Measurements from ENCODE around the gene SEPTIN2.

SEPTIN2 gene

DNA sequence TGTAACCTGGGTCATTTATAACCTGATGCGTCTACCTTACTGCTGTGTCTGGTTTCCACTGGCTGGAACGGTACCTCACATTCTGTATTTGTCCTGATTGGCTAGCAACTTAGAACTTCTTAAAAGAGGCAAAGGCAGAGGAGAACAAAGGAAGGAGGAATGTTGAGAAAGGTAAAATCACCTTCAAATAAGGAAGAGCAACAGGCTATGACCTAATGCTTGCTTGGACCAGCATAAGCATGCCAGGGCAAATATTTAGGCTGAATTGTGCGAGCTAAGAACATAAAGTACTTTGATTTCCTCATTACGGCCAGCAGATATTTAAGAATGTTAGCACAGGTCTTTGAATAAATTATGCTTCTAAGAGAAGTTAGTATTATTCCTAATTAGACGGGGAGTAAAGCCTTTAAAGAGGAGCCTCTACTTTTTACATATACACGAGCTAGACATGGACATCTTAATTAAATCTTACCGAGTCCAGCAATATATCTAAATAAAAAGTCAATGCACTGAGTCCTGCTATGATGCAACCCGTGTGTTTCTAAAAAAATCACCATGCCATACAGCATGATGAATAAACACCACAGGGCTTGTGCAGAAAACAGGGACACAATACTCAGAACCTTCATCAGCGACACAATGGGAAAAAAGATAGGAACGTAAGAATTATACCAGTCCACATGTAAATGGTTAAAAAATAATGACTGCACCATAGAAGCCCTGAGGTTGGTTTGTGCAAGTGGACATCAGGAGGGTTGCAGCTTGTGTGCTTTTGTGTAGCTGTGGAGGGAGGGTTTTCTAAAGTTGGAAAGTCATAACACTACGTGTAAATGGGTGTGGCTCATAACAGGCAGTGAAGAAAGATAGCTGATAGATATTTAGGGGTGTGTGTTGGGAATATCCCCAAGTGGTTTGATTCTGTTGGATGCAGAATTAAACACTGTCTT lies 14.2 kb downstream of the SEPTIN2 start:
- Histone ChIP-seq H3K9me3 (ENCODE audit: low read length) (no peaks in the 10 kb centered on the region), H3K4me1 (ENCODE audit: insufficient read depth, low read length) (no peaks in the 10 kb centered on the region), H3K4me3 (ENCODE audit: low read length) (no peak overlapping the region), H3K36me3 (ENCODE audit: insufficient read depth, low read length) (peaks cover 86% of the 10 kb centered on the region), H3K27me3 (ENCODE audit: insufficient read depth, low read length) (no peaks in the 10 kb centered on the region), H2AFZ (ENCODE audit: low read depth, low read length) (no peak overlapping the region)

DNA sequence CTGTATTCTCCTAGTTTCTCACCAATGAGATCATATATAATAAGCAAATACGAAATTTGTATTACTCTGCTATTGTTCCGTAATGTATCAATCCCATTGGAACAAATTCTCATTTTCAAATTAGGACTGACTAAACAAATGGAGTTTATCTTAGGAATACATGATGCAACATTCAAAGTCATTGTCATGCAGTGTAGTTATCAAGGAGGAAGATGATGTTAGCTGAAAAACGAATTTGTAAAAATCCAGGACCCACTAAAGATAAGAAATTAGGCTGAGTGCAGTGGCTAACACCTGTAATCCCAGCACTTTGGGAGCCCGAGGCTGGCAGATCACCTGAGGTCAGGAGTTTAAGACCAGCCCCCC lies 14.9 kb downstream of the SEPTIN2 start:
- H3K4me1 ChIP-seq (ENCODE audit: insufficient read depth, low read length) = no peaks in the 10 kb centered on the region
- no peaks in the 10 kb centered on the region for H3K9me3 ChIP-seq (ENCODE audit: low read length)
- no peak overlapping the region for H2AFZ ChIP-seq (ENCODE audit: low read depth, low read length)
- no peak overlapping the region for H3K4me3 ChIP-seq (ENCODE audit: low read length)
- H3K27me3 ChIP-seq (ENCODE audit: insufficient read depth, low read length) = no peaks in the 10 kb centered on the region
- H3K36me3 ChIP-seq (ENCODE audit: insufficient read depth, low read length) = peaks cover 86% of the 10 kb centered on the region

DNA sequence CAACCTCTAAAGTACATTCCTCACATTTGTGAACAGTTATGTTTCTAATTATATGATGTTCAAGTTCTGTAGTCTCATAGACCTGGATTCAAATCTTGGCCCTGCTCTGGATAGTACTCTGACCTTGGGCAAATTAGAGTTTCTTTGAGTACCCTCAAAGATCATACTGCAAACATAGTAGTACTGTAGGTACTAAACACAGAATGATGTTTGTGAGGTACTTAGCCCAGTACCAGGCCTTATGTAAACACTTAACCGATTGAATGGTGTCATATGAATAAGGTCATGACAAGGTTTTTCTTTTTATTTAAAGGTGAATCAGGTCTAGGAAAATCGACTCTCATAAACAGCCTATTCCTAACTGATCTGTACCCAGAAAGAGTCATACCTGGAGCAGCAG lies 19.1 kb downstream of the SEPTIN2 start:
- peaks cover 85% of the 10 kb centered on the region for H3K36me3 ChIP-seq (ENCODE audit: insufficient read depth, low read length)
- H3K9me3 ChIP-seq (ENCODE audit: low read length) = no peaks in the 10 kb centered on the region
- no peaks in the 10 kb centered on the region for H3K27me3 ChIP-seq (ENCODE audit: insufficient read depth, low read length)
- H3K4me1 ChIP-seq (ENCODE audit: insufficient read depth, low read length) = peaks cover 4% of the 10 kb centered on the region
- no peak overlapping the region for H2AFZ ChIP-seq (ENCODE audit: low read depth, low read length)
- no peak overlapping the region for H3K4me3 ChIP-seq (ENCODE audit: low read length)

DNA sequence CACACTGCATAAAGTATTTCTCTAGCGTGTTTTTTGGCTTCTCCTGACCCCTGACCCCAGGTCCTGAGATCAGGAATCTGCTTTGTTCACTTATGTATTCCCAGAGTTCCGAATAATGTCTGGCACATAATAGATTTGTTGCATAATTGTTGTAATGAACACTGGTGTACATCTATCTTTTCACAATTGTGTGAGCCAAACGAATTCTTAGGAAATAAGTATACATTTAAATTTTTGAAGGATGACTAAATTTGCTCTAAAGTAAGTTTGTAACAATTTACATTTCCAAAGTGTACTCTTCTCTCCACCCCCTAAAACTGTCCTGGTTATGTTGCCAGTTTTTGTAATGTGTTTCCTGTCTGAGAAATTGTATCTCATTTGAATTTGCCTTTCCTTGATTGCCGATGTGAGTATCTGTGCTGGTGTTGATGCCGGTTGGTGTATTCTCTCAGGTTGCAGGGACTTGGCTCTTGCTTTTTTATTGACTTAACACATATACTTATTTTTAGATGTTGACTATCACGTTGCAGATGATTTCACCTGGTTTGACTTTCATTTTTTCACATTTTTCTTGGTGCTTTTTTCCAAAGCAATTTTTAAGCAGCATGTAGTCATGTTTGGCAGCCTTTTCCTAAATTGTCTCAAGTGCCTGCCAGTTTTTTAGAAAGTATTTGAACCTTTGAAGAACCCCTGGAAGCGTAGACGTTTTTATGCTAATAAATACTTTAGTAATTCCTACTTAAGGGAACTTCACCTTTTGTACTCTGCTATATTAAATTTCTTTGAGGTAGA lies 24.3 kb downstream of the SEPTIN2 start:
- no peaks in the 10 kb centered on the region for H3K9me3 ChIP-seq (ENCODE audit: low read length)
- H3K4me3 ChIP-seq (ENCODE audit: low read length) = no peak overlapping the region
- peaks cover 91% of the 10 kb centered on the region for H3K36me3 ChIP-seq (ENCODE audit: insufficient read depth, low read length)
- H3K27me3 ChIP-seq (ENCODE audit: insufficient read depth, low read length) = no peaks in the 10 kb centered on the region
- peaks cover 4% of the 10 kb centered on the region for H3K4me1 ChIP-seq (ENCODE audit: insufficient read depth, low read length)
- H2AFZ ChIP-seq (ENCODE audit: low read depth, low read length) = no peak overlapping the region

DNA sequence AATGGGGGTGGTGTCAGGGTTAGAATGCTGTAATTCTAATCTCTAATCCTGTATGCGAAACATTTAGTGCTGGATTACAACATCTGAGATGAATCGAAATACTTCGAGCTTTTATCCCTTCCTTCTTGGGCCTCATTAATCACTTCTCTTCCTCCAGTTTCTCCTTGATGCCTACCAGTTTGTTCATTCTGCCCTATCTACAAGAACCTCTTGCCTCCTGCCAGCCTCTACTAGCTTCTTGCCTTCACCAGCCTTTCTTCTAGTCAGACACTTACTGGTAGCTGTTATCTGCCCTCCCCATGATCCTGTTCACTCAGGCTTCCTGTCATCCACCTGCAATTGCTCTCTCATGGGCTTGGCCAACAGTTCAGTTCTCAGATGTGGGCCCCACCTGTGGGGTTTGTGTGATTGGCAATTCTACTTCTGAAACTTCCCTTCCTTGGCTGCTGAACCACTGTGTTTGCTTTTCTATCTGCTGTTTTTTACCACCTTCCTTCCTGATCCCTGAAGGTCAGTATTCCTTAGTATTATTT lies 25.0 kb downstream of the SEPTIN2 start:
- Histone ChIP-seq H3K9me3 (ENCODE audit: low read length) (no peaks in the 10 kb centered on the region), H2AFZ (ENCODE audit: low read depth, low read length) (no peak overlapping the region), H3K4me3 (ENCODE audit: low read length) (no peak overlapping the region), H3K36me3 (ENCODE audit: insufficient read depth, low read length) (peaks cover 91% of the 10 kb centered on the region), H3K4me1 (ENCODE audit: insufficient read depth, low read length) (peaks cover 4% of the 10 kb centered on the region), H3K27me3 (ENCODE audit: insufficient read depth, low read length) (no peaks in the 10 kb centered on the region)

DNA sequence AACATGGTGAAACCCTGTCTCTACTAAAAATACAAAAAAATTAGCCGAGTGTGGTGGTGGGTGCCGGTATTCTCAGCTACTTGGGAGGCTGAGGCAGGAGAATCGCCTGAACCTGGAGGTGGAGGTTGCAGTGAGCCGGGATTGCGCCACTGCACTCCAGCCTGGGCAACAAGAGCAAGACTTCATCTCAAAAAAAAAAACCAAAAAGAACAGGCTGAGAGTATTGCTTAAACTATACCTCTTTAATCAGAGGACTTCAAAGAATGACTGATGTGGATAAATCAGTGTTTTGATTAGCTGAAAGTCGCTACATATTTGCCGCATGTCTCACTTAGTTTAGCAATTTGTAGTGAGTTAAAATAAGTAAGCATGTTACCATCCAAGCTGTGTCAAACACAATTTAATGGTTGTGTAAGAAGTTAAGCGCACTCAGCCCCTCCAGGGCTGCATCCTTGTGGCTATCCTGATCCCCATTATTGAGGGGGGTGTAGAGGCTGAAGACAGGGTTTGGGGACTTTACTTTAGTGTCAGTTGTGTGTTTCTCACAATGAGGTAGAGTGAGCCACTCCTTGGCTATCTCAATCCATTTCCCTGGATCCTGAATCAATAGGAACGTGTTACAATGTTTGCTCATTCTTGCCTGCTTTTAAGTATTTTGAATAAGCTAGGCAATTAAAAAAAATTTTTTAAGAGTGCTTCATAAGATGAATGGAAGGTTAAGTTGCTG lies 29.4 kb downstream of the SEPTIN2 start:
- no peaks in the 10 kb centered on the region for H3K27me3 ChIP-seq (ENCODE audit: insufficient read depth, low read length)
- H3K4me3 ChIP-seq (ENCODE audit: low read length) = no peak overlapping the region
- no peaks in the 10 kb centered on the region for H3K9me3 ChIP-seq (ENCODE audit: low read length)
- H3K36me3 ChIP-seq (ENCODE audit: insufficient read depth, low read length) = peaks cover 96% of the 10 kb centered on the region
- no peak overlapping the region for H2AFZ ChIP-seq (ENCODE audit: low read depth, low read length)
- H3K4me1 ChIP-seq (ENCODE audit: insufficient read depth, low read length) = no peaks in the 10 kb centered on the region

DNA sequence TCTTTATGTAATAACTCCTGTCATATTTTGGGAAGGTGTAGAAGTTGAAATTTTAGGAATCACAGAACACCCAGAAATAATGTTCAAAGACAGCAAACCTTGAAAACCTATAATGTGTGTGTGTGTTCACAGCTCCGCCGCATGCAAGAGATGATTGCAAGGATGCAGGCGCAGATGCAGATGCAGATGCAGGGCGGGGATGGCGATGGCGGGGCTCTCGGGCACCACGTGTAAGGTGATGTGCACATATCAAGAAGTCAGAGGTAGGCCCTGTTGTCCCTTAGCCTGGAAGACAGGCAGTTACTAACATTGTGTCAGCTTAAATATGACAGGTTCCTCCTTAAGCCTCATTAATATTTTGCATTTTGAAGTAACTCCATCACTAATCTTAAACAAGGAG lies 34.2 kb downstream of the SEPTIN2 start:
- H3K4me1 ChIP-seq (ENCODE audit: insufficient read depth, low read length) = no peaks in the 10 kb centered on the region
- no peak overlapping the region for H3K4me3 ChIP-seq (ENCODE audit: low read length)
- peaks cover 93% of the 10 kb centered on the region for H3K36me3 ChIP-seq (ENCODE audit: insufficient read depth, low read length)
- H2AFZ ChIP-seq (ENCODE audit: low read depth, low read length) = no peak overlapping the region
- H3K27me3 ChIP-seq (ENCODE audit: insufficient read depth, low read length) = no peaks in the 10 kb centered on the region
- no peaks in the 10 kb centered on the region for H3K9me3 ChIP-seq (ENCODE audit: low read length)

DNA sequence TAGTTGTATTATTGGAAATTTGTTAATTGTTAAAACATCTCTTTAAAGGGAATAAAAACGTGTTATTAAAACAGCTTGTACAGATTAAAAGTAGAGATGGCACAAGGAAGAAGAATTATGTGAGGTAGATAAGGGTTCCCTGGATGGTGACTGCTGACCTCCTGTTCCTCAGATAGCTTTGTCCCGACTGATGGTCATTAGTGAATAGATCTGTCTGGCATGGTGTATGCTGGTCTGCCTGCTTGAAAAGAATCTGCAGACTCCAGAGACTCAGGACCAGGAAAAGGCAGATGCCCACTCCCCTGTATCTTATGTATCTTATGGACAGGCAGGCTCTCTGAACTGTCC lies 34.8 kb downstream of the SEPTIN2 start:
- Histone ChIP-seq H3K4me1 (ENCODE audit: insufficient read depth, low read length) (no peaks in the 10 kb centered on the region), H3K9me3 (ENCODE audit: low read length) (no peaks in the 10 kb centered on the region), H2AFZ (ENCODE audit: low read depth, low read length) (no peak overlapping the region), H3K4me3 (ENCODE audit: low read length) (no peak overlapping the region), H3K36me3 (ENCODE audit: insufficient read depth, low read length) (peaks cover 89% of the 10 kb centered on the region), H3K27me3 (ENCODE audit: insufficient read depth, low read length) (no peaks in the 10 kb centered on the region)

DNA sequence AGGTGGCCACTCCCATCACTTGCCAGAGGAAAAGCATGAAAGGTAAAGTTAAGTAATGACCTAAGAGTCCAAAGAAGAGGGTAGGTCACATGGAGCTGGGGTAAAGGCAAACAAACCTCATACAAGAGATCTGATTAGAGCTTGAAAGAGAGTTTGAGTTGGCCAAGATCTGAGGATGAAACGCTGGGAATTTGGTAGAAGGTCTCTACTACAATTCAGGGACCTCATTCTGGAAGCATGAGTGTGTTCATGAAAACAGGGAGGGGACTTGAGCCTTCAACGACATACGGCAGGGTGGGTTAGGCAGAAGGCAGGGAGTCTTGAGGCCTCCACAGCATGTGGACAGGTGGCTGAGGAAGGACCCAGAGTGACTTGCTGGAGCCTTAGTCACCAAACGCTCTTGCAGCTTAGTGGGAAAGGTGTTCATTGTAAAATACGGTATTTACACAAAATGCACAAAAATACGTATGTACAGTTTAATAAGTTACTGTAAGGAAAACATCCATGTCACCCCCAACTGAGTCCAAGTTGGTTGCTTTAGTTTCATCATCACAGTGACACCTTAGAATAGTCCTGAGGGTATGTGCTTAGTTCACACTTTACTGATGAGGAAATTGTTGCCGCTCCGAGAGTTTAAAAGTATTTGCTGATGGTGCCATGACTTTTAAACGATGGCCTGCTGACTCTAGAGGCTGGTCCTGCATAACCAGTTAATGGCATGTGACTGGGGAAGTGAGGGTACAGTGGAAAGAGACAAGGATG lies 35.3 kb downstream of the SEPTIN2 start:
- Histone ChIP-seq H3K4me3 (ENCODE audit: low read length) (no peak overlapping the region), H3K9me3 (ENCODE audit: low read length) (no peaks in the 10 kb centered on the region), H3K27me3 (ENCODE audit: insufficient read depth, low read length) (no peaks in the 10 kb centered on the region), H2AFZ (ENCODE audit: low read depth, low read length) (no peak overlapping the region), H3K36me3 (ENCODE audit: insufficient read depth, low read length) (peaks cover 84% of the 10 kb centered on the region), H3K4me1 (ENCODE audit: insufficient read depth, low read length) (no peaks in the 10 kb centered on the region)

DNA sequence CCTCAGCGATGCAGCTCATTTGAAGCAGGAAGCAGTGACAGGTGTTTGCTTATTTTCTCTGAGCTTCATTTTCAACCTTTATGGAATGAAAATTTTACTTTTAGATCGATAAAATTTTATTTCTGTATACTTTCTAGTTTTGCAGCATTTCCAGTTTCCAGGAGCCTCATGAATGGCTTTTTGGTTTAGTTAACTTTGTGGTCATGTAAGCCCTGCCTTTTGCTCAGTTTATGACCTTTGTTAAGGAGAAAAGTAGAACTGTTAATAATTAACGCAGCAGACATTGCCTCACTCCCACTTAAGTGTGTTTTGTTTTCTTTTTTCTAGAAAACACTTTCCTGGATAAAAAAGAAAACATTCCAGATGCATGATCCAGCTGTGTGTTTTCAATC lies 35.9 kb downstream of the SEPTIN2 start:
- Histone ChIP-seq H2AFZ (ENCODE audit: low read depth, low read length) (no peak overlapping the region), H3K36me3 (ENCODE audit: insufficient read depth, low read length) (peaks cover 78% of the 10 kb centered on the region), H3K27me3 (ENCODE audit: insufficient read depth, low read length) (no peaks in the 10 kb centered on the region), H3K9me3 (ENCODE audit: low read length) (no peaks in the 10 kb centered on the region), H3K4me1 (ENCODE audit: insufficient read depth, low read length) (no peaks in the 10 kb centered on the region), H3K4me3 (ENCODE audit: low read length) (no peak overlapping the region)

DNA sequence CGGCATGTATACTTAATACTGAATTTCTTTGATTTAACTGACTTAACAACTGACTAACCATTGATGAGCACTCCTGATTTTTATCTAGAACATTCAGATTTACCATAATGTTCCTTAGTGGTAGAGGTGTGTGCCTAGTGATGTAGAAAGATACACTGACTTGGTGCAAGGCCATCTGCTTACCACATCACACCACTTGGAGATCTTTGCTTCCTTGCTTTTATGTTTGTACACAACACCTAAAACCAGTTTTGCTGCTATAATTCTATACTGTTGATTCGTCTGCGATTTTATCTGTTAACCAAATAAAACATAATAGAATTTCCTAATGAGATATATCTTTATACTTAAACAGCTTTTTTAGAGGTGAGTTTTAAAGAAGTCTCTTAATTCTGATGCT lies 36.5 kb downstream of the SEPTIN2 start:
- no peaks in the 10 kb centered on the region for H3K9me3 ChIP-seq (ENCODE audit: low read length)
- H2AFZ ChIP-seq (ENCODE audit: low read depth, low read length) = no peak overlapping the region
- H3K4me3 ChIP-seq (ENCODE audit: low read length) = no peak overlapping the region
- H3K27me3 ChIP-seq (ENCODE audit: insufficient read depth, low read length) = no peaks in the 10 kb centered on the region
- H3K36me3 ChIP-seq (ENCODE audit: insufficient read depth, low read length) = peaks cover 72% of the 10 kb centered on the region
- peaks cover 3% of the 10 kb centered on the region for H3K4me1 ChIP-seq (ENCODE audit: insufficient read depth, low read length)
